Neural progenitor cell (in vitro differentiated cells): ENCODE results near the gene PPP2R5A. TPM values are rescaled to one million over a fixed set of nuclear protein-coding genes. Genes with fewer than 3 reads are reported as not detected.

Source experiments
- DNase-seq: peaks from one replicate; pipeline ENCODE4 v3.0.0-alpha.2; 2016; ENCODE audit warnings: low spot score
- H2AFZ ChIP-seq: fragments of 200-600 bp; sonication (generic); replicated peaks from 2 replicates; pipeline ENCODE4 v1.6.1; 2016; ENCODE audit warnings: antibody characterized with exemption
- H3F3A ChIP-seq: fragments of 200-600 bp; sonication (generic); 2 replicates; pipeline ENCODE4 v1.6.1; 2016; ENCODE audit warnings: antibody characterized with exemption, low read depth
- H3K27ac ChIP-seq: fragments of 200-600 bp; sonication (generic); 2 replicates; pipeline ENCODE4 v1.5.1; 2016; ENCODE audit warnings: mild to moderate bottlenecking
- H3K27me3 ChIP-seq: fragments of 200-600 bp; sonication (generic); 2 replicates; pipeline ENCODE4 v1.6.1; 2016; ENCODE audit warnings: mild to moderate bottlenecking, moderate library complexity
- H3K36me3 ChIP-seq: fragments of 200-600 bp; sonication (generic); 2 replicates; pipeline ENCODE4 v1.5.1; 2016
- H3K4me1 ChIP-seq: fragments of 200-600 bp; sonication (generic); 2 replicates; pipeline ENCODE4 v1.6.1; 2016; ENCODE audit warnings: mixed run types
- H3K4me2 ChIP-seq: fragments of 200-600 bp; sonication (generic); 2 replicates; pipeline ENCODE4 v1.6.1; 2016
- H3K4me3 ChIP-seq: fragments of 200-600 bp; sonication (generic); 2 replicates; pipeline ENCODE4 v1.5.1; 2016
- H3K79me2 ChIP-seq: fragments of 200-600 bp; sonication (generic); 2 replicates; pipeline ENCODE4 v1.6.1; 2016; ENCODE audit warnings: low read depth
- H3K9ac ChIP-seq: fragments of 200-600 bp; sonication (generic); 2 replicates; pipeline ENCODE4 v1.6.1; 2016
- H3K9me3 ChIP-seq: fragments of 200-600 bp; sonication (generic); 2 replicates; pipeline ENCODE4 v1.5.1; 2016; ENCODE audit warnings: low read depth
- H4K20me1 ChIP-seq: fragments of 200-600 bp; sonication (generic); 2 replicates; pipeline ENCODE4 v1.6.1; 2016; ENCODE audit warnings: low read depth
- H3K27ac Mint-ChIP-seq: 3 replicates; pipeline ENCODE4 v1.8.0; 2021; ENCODE audit warnings: mixed read lengths
- H3K27me3 Mint-ChIP-seq: 2 replicates; pipeline ENCODE4 v1.8.0; 2022; ENCODE audit warnings: low read depth, mild to moderate bottlenecking, inconsistent platforms, moderate library complexity, mixed read lengths; ENCODE audit not compliant: insufficient read depth
- H3K36me3 Mint-ChIP-seq: 3 replicates; pipeline ENCODE4 v1.8.0; 2021; ENCODE audit warnings: mixed read lengths
- H3K4me1 Mint-ChIP-seq: 3 replicates; pipeline ENCODE4 v1.8.0; 2021; ENCODE audit warnings: mixed read lengths
- H3K4me3 Mint-ChIP-seq: 3 replicates; pipeline ENCODE4 v1.8.0; 2021; ENCODE audit warnings: mild to moderate bottlenecking, moderate library complexity, mixed read lengths
- H3K9me3 Mint-ChIP-seq: 3 replicates; pipeline ENCODE4 v1.8.0; 2020; ENCODE audit warnings: mixed read lengths
- EZH2 ChIP-seq: fragments of 200-600 bp; sonication (generic); IDR thresholded peaks from 2 replicates; pipeline ENCODE4 v1.6.1; 2017; ENCODE audit warnings: antibody characterized with exemption, mild to moderate bottlenecking, moderate library complexity
- EZH2phosphoT487 ChIP-seq: fragments of 200-600 bp; sonication (generic); IDR thresholded peaks from 2 replicates; pipeline ENCODE4 v1.6.1; 2017; ENCODE audit warnings: antibody characterized with exemption
- total RNA-seq: library from RNA; depleted of rRNA; stranded (reverse); fragments of >200 nt; gene quantifications from 2 replicates; pipeline ENCODE4 v1.2.3, GENCODE V29; 2015; ENCODE audit warnings: low replicate concordance
- TF ChIP-seq, protein P1 (sequence below): fragments of 200-600 bp; sonication (generic); IDR thresholded peaks from 2 replicates; pipeline ENCODE4 v1.5.1; 2017; ENCODE audit warnings: antibody characterized with exemption, mild to moderate bottlenecking

The PPP2R5A gene
- total RNA-seq, 1 donor from 2014 or later, result 27.9 TPM

DNA sequence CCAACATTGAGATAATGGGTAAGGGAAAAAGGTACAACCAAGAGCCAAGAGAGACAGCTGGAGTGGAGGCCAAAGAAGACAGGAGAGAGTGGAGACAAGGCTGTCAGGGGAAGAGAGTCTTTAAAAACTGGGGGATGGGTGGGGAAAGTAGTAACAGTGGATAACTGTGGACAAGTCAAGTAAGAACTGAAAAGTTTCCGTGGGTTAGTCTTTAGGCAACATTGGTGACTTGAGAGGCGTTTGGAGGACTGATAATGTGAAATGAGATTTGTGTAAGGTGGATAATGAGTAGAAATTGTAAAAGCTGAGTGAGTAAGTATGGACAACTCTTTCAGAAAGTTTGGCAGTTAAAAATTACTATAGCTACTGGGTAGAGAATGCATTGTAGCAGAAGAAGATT, 10.4 kb downstream of the PPP2R5A start:
- Mint-ChIP-seq H3K9me3 (peaks cover 4% of the 10 kb centered on the region), H3K27me3 (no peaks in the 10 kb centered on the region), H3K4me3 (no peak overlapping the region), H3K36me3 (peaks cover 3% of the 10 kb centered on the region), H3K27ac (no peak overlapping the region), H3K4me1 (peaks cover 10% of the 10 kb centered on the region)
- H3K36me3 ChIP-seq, result no peaks in the 10 kb centered on the region
- no peaks in the 10 kb centered on the region for H3K9me3 ChIP-seq
- H3K27me3 ChIP-seq, result no peaks in the 10 kb centered on the region
- H3K79me2 ChIP-seq, result peaks cover 56% of the 10 kb centered on the region
- no peak for TF ChIP-seq EZH2phosphoT487
- TF ChIP-seq EZH2, result no peak
- TF ChIP-seq, protein P1, sequence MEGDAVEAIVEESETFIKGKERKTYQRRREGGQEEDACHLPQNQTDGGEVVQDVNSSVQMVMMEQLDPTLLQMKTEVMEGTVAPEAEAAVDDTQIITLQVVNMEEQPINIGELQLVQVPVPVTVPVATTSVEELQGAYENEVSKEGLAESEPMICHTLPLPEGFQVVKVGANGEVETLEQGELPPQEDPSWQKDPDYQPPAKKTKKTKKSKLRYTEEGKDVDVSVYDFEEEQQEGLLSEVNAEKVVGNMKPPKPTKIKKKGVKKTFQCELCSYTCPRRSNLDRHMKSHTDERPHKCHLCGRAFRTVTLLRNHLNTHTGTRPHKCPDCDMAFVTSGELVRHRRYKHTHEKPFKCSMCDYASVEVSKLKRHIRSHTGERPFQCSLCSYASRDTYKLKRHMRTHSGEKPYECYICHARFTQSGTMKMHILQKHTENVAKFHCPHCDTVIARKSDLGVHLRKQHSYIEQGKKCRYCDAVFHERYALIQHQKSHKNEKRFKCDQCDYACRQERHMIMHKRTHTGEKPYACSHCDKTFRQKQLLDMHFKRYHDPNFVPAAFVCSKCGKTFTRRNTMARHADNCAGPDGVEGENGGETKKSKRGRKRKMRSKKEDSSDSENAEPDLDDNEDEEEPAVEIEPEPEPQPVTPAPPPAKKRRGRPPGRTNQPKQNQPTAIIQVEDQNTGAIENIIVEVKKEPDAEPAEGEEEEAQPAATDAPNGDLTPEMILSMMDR, result no peak
- H3K27ac ChIP-seq, result no peak overlapping the region
- H2AFZ ChIP-seq, result no peak overlapping the region
- peaks cover 9% of the 10 kb centered on the region for H3K4me1 ChIP-seq
- H3F3A ChIP-seq, result peaks cover 8% of the 10 kb centered on the region
- no peak for DNase-seq
- H3K9ac ChIP-seq, result no peak overlapping the region
- H3K4me3 ChIP-seq, result no peak overlapping the region
- peaks cover 18% of the 10 kb centered on the region for H4K20me1 ChIP-seq
- H3K4me2 ChIP-seq, result no peak overlapping the region

DNA sequence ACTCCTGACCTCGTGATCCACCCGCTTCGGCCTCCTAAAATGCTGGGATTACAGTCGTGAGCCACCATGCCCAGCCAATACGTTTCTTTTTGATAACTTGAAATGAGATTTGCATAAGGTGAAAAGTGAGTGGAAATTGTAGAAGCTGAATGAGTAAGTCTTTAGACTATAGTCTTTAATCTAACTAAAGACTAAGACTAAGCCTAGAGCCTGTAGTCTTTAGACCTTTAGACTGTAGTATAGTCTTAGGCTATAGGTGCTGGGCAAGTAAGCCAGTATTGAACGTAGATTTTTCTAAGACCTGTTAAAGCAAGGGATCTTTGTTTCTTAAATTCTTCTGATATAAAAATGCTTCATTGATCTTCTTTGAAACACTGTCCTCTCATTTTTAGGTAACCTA, 12.1 kb downstream of the PPP2R5A start:
- Histone ChIP-seq H3K36me3 (no peaks in the 10 kb centered on the region), H3K4me1 (no peaks in the 10 kb centered on the region), H3K4me2 (no peak overlapping the region), H3F3A (no peaks in the 10 kb centered on the region), H3K27me3 (no peaks in the 10 kb centered on the region), H3K79me2 (peaks cover 45% of the 10 kb centered on the region), H3K4me3 (no peak overlapping the region), H3K9ac (no peak overlapping the region), H2AFZ (no peak overlapping the region), H3K9me3 (no peaks in the 10 kb centered on the region), H4K20me1 (peaks cover 2% of the 10 kb centered on the region), H3K27ac (no peak overlapping the region)
- Mint-ChIP-seq H3K9me3 (peaks cover 4% of the 10 kb centered on the region), H3K27me3 (no peaks in the 10 kb centered on the region), H3K27ac (no peak overlapping the region), H3K4me1 (no peaks in the 10 kb centered on the region), H3K36me3 (peaks cover 3% of the 10 kb centered on the region), H3K4me3 (no peak overlapping the region)
- no peak for DNase-seq
- TF ChIP-seq EZH2, result no peak
- TF ChIP-seq, protein P1, result no peak
- TF ChIP-seq EZH2phosphoT487, result no peak

DNA sequence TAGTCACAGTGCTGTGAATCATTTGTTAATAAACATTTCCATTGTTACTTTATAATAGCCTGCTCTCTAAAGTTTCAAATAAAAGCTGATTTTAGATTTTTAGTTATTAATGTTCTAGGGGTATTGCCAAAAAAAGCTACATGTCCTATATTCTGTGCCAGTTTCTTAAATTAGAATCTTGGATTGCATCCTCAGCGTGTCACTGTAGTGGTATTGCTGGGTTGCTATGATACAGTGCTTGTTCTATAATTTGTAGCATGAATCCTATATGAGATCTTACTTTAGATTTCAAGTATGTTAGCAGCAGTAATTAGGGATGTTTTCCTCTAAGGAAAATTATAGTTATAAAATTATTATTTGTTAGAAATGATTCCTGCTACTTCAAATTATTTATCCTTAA, 16.4 kb downstream of the PPP2R5A start:
- Histone ChIP-seq H2AFZ (no peak overlapping the region), H3K79me2 (peaks cover 13% of the 10 kb centered on the region), H3K36me3 (no peaks in the 10 kb centered on the region), H3K4me2 (no peak overlapping the region), H3K27ac (no peak overlapping the region), H3K27me3 (no peaks in the 10 kb centered on the region), H3K4me1 (no peaks in the 10 kb centered on the region), H3K4me3 (no peak overlapping the region), H3K9me3 (no peaks in the 10 kb centered on the region), H4K20me1 (no peaks in the 10 kb centered on the region), H3K9ac (no peak overlapping the region), H3F3A (no peaks in the 10 kb centered on the region)
- no peak for DNase-seq
- Mint-ChIP-seq H3K4me1 (no peaks in the 10 kb centered on the region), H3K36me3 (peaks cover 8% of the 10 kb centered on the region), H3K9me3 (peaks cover 9% of the 10 kb centered on the region), H3K27me3 (peaks cover 2% of the 10 kb centered on the region), H3K27ac (no peak overlapping the region), H3K4me3 (no peak overlapping the region)
- TF ChIP-seq, protein P1, result no peak
- TF ChIP-seq EZH2 (no peak), EZH2phosphoT487 (no peak)
